ENCODE data around the gene STK11. TPM values are rescaled to one million over a fixed set of nuclear protein-coding genes. Genes with fewer than 3 reads are reported as not detected.

STK11 gene
- total and polyA plus RNA-seq, 5 donors from 2014 or later = 11.9 to 71.4 (median 22.0) TPM

GRCh38 chr19:1252821-1253513 is 47.4 kb downstream of the STK11 start:
- no peak overlapping the region for H3K4me3 ChIP-seq (ENCODE audit: low read depth, low read length)
- Mint-ChIP-seq H3K4me1 (peaks cover 0 to 30% (median 7%) of the 10 kb centered on the region in 4 donors), H3K9me3 (peaks cover 0 to 4% (median 0%) of the 10 kb centered on the region in 7 donors), H3K27ac (peak overlapping the region in 1 of 3 donors; percentile 73), H3K4me3 (peak overlapping the region; percentile 72 to 96 (median 80)), H3K36me3 (no peaks in the 10 kb centered on the region), H3K27me3 (no peaks in the 10 kb centered on the region)
- H3K36me3 ChIP-seq (ENCODE audit: control insufficient read depth, insufficient read depth, low read length) = peaks cover 35% of the 10 kb centered on the region
- H3K27ac ChIP-seq (ENCODE audit: insufficient read depth, low read length, poor library complexity, severe bottlenecking) = peak overlapping the region; percentile 88
- DNase-seq (peak; percentile 64 to 89 (median 67)), ATAC-seq (ENCODE audit: low read depth in 2 of 2) (peak; percentile 4 to 9)
- peaks cover 59% of the 10 kb centered on the region for H3K4me1 ChIP-seq (ENCODE audit: control insufficient read depth, insufficient read depth, low read length, poor library complexity, severe bottlenecking)
- no peaks in the 10 kb centered on the region for H3K9me3 ChIP-seq (ENCODE audit: control insufficient read depth in 2 of 2, low read length in 2 of 2)
- H3K27me3 ChIP-seq (ENCODE audit: control insufficient read depth, insufficient read depth, low read length) = no peaks in the 10 kb centered on the region

- H3K36me3 ChIP-seq (ENCODE audit: control insufficient read depth, insufficient read depth, low read length) = peaks cover 35% of the 10 kb centered on the region
Observed at GRCh38 chr19:1253514-1254080, 48.0 kb downstream of the STK11 start.

GRCh38 chr19:1254081-1254527 is 48.5 kb downstream of the STK11 start:
- Histone ChIP-seq H3K4me3 (ENCODE audit: low read depth, low read length) (no peak overlapping the region), H3K36me3 (ENCODE audit: control insufficient read depth, insufficient read depth, low read length) (peaks cover 35% of the 10 kb centered on the region), H3K9me3 (ENCODE audit: control insufficient read depth in 2 of 2, low read length in 2 of 2) (no peaks in the 10 kb centered on the region), H3K27ac (ENCODE audit: insufficient read depth, low read length, poor library complexity, severe bottlenecking) (peak overlapping the region; percentile 88), H3K27me3 (ENCODE audit: control insufficient read depth, insufficient read depth, low read length) (no peaks in the 10 kb centered on the region), H3K4me1 (ENCODE audit: control insufficient read depth, insufficient read depth, low read length, poor library complexity, severe bottlenecking) (peaks cover 68% of the 10 kb centered on the region)
- no peaks in the 10 kb centered on the region for H3K36me3 Mint-ChIP-seq
- peaks cover 0 to 41% (median 12%) of the 10 kb centered on the region in 4 donors for H3K4me1 Mint-ChIP-seq
- peak overlapping the region in 1 of 3 donors; percentile 69 for H3K27ac Mint-ChIP-seq
- ATAC-seq (ENCODE audit: low read depth in 2 of 2) (no peak), DNase-seq (no peak)
- peak overlapping the region in 3 of 4 donors; percentile 48 to 66 (median 60) for H3K4me3 Mint-ChIP-seq
- peaks cover 9% of the 10 kb centered on the region for H3K27me3 Mint-ChIP-seq
- peaks cover 0 to 4% (median 0%) of the 10 kb centered on the region in 7 donors for H3K9me3 Mint-ChIP-seq

More at GRCh38 chr19:1253514-1254080, 48.0 kb downstream of the STK11 start:
- Histone ChIP-seq H3K27ac (ENCODE audit: insufficient read depth, low read length, poor library complexity, severe bottlenecking) (peak overlapping the region; percentile 88), H3K9me3 (ENCODE audit: control insufficient read depth in 2 of 2, low read length in 2 of 2) (no peaks in the 10 kb centered on the region), H3K4me1 (ENCODE audit: control insufficient read depth, insufficient read depth, low read length, poor library complexity, severe bottlenecking) (peaks cover 63% of the 10 kb centered on the region), H3K27me3 (ENCODE audit: control insufficient read depth, insufficient read depth, low read length) (no peaks in the 10 kb centered on the region), H3K4me3 (ENCODE audit: low read depth, low read length) (no peak overlapping the region)
- H3K27me3 Mint-ChIP-seq = peaks cover 4% of the 10 kb centered on the region
- H3K9me3 Mint-ChIP-seq = peaks cover 0 to 4% (median 0%) of the 10 kb centered on the region in 7 donors
- H3K4me3 Mint-ChIP-seq = peak overlapping the region; percentile 72 to 96 (median 78)
- peaks cover 0 to 36% (median 7%) of the 10 kb centered on the region in 4 donors for H3K4me1 Mint-ChIP-seq
- DNase-seq (no peak), ATAC-seq (ENCODE audit: low read depth in 2 of 2) (no peak)
- no peaks in the 10 kb centered on the region for H3K36me3 Mint-ChIP-seq
- H3K27ac Mint-ChIP-seq = peak overlapping the region in 2 of 3 donors; percentile 20 to 73

- DNase-seq (no peak), ATAC-seq (ENCODE audit: low read depth in 2 of 2) (no peak)
- Mint-ChIP-seq H3K4me3 (peak overlapping the region in 3 of 4 donors; percentile 48 to 66 (median 60)), H3K36me3 (no peaks in the 10 kb centered on the region), H3K4me1 (peaks cover 0 to 47% (median 15%) of the 10 kb centered on the region in 4 donors), H3K9me3 (peaks cover 0 to 3% (median 0%) of the 10 kb centered on the region in 7 donors), H3K27me3 (peaks cover 12% of the 10 kb centered on the region), H3K27ac (peak overlapping the region in 1 of 3 donors; percentile 69)
- Histone ChIP-seq H3K36me3 (ENCODE audit: control insufficient read depth, insufficient read depth, low read length) (peaks cover 35% of the 10 kb centered on the region), H3K4me1 (ENCODE audit: control insufficient read depth, insufficient read depth, low read length, poor library complexity, severe bottlenecking) (peaks cover 74% of the 10 kb centered on the region), H3K27me3 (ENCODE audit: control insufficient read depth, insufficient read depth, low read length) (no peaks in the 10 kb centered on the region), H3K27ac (ENCODE audit: insufficient read depth, low read length, poor library complexity, severe bottlenecking) (peak overlapping the region; percentile 88), H3K4me3 (ENCODE audit: low read depth, low read length) (no peak overlapping the region), H3K9me3 (ENCODE audit: control insufficient read depth in 2 of 2, low read length in 2 of 2) (no peaks in the 10 kb centered on the region)
Observed at GRCh38 chr19:1254530-1255185, 49.1 kb downstream of the STK11 start.

- ATAC-seq (ENCODE audit: low read depth in 2 of 2) = no peak
- Mint-ChIP-seq H3K36me3 (no peaks in the 10 kb centered on the region), H3K27me3 (peaks cover 16% of the 10 kb centered on the region), H3K9me3 (peaks cover 0 to 2% (median 0%) of the 10 kb centered on the region in 7 donors), H3K4me1 (peaks cover 0 to 51% (median 18%) of the 10 kb centered on the region in 4 donors), H3K27ac (peak overlapping the region in 1 of 3 donors; percentile 79), H3K4me3 (no peak overlapping the region)
- no peaks in the 10 kb centered on the region for H3K27me3 ChIP-seq (ENCODE audit: control insufficient read depth, insufficient read depth, low read length)
- no peaks in the 10 kb centered on the region for H3K9me3 ChIP-seq (ENCODE audit: control insufficient read depth in 2 of 2, low read length in 2 of 2)
- H3K36me3 ChIP-seq (ENCODE audit: control insufficient read depth, insufficient read depth, low read length) = peaks cover 35% of the 10 kb centered on the region
- H3K4me1 ChIP-seq (ENCODE audit: control insufficient read depth, insufficient read depth, low read length, poor library complexity, severe bottlenecking) = peaks cover 82% of the 10 kb centered on the region
- no peak overlapping the region for H3K4me3 ChIP-seq (ENCODE audit: low read depth, low read length)
- peak overlapping the region; percentile 47 for H3K27ac ChIP-seq (ENCODE audit: insufficient read depth, low read length, poor library complexity, severe bottlenecking)
- no peak for DNase-seq
Observed at GRCh38 chr19:1255186-1256161, 49.9 kb downstream of the STK11 start.

GRCh38 chr19:1256646-1257474 is 51.3 kb downstream of the STK11 start:
- Mint-ChIP-seq H3K4me3 (peak overlapping the region; percentile 61 to 96 (median 78)), H3K27ac (peak overlapping the region in 2 of 3 donors; percentile 2 to 81), H3K9me3 (peaks cover 0 to 2% (median 0%) of the 10 kb centered on the region in 7 donors), H3K36me3 (no peaks in the 10 kb centered on the region), H3K4me1 (peaks cover 0 to 56% (median 20%) of the 10 kb centered on the region in 4 donors), H3K27me3 (peaks cover 16% of the 10 kb centered on the region)
- peaks cover 35% of the 10 kb centered on the region for H3K36me3 ChIP-seq (ENCODE audit: control insufficient read depth, insufficient read depth, low read length)
- no peaks in the 10 kb centered on the region for H3K9me3 ChIP-seq (ENCODE audit: control insufficient read depth in 2 of 2, low read length in 2 of 2)
- ATAC-seq (ENCODE audit: low read depth in 2 of 2) = no peak
- H3K27ac ChIP-seq (ENCODE audit: insufficient read depth, low read length, poor library complexity, severe bottlenecking) = peak overlapping the region; percentile 100
- no peak for DNase-seq
- H3K27me3 ChIP-seq (ENCODE audit: control insufficient read depth, insufficient read depth, low read length) = no peaks in the 10 kb centered on the region
- no peak overlapping the region for H3K4me3 ChIP-seq (ENCODE audit: low read depth, low read length)
- H3K4me1 ChIP-seq (ENCODE audit: control insufficient read depth, insufficient read depth, low read length, poor library complexity, severe bottlenecking) = peaks cover 87% of the 10 kb centered on the region

Data from CD4-positive, CD25-positive, alpha-beta regulatory T cell (primary cell).